Heart left ventricle (tissue), 13 donors: ENCODE data around the gene MACROD1.

Experiments used
- CTCF ChIP-seq, 12 donors: fragments of 200-600 bp; sonication (generic) in 4 of 12; IDR thresholded peaks; one replicate each; pipeline versions ENCODE4 v1.5.0 to v1.8.0; 2018 to 2022; ENCODE audit warnings: antibody characterized with exemption in 12 of 12, mild to moderate bottlenecking in 5 of 12
- POLR2A ChIP-seq, 2 donors: fragments of 450-650 bp; IDR thresholded peaks; one replicate each; pipeline ENCODE4 v1.6.1; 2017; ENCODE audit warnings: antibody characterized with exemption in 2 of 2, mild to moderate bottlenecking in 2 of 2, moderate library complexity in 2 of 2
- donor health status: ischemic (EF 13 %, LVEDD 7.1; RV severe dilation, severe dysfunction).
- donor health status: DM: no; HTN: yes; CAD: no.
- donor health status: DM: no; HTN: no; CAD: no.
- donor health status: ischemic (EF 25% LVEDD 6.9; RV normal size, moderate dysfunction).
- donor health status: ischemic (EF 25% LVEDD 5.7; RV mildly dilated, moderate dysfunction).
- donor health status: ischemic (EF 35%, LVEDD 5.7; RV mildly dilated, moderate dysfunction).
- donor health status: nonischemic (EF 11% LVEDD 7.7; RV severe dilation, severe dysfunction).
- donor health status: DM: yes; HTN: yes; CAD: no.
- donor health status: PGD.
- donor health status: ischemic (EF 29% LVEDD 5.4; RV normal size, mild dysfunction).
- donor health status: nonischemic (EF 23%, LVEDD 6.1; RV moderate dilation, normal function).

- TF ChIP-seq POLR2A (IDR thresholded peaks at IDR 0.05) (no peak), CTCF (IDR thresholded peaks at IDR 0.05) (peak in 2 of 12 donors; percentile 10 to 27)
These were observed 452 bp downstream of the MACROD1 start for GRCh38 chr11:64165481-64165841.
